Gastrocnemius medialis (tissue), 4 donors: ENCODE measurements around the gene MATN1. TPM values are rescaled to one million over a fixed set of nuclear protein-coding genes. Genes with fewer than 3 reads are reported as not detected.

Experiments used
- ATAC-seq, 2 donors: fragments of 150-250 bp; one replicate each; pipeline ENCODE4 v1.9.1; 2016
- DNase-seq, 2 donors: peaks; one replicate each; pipeline ENCODE4 v3.0.0-alpha.2; 2019
- H3K27ac ChIP-seq, 4 donors: fragments of 200-600 bp; sonication (generic); 1 replicate in 1 of 4; 2 replicates in 3 of 4; pipeline ENCODE4 v1.5.1; 2016 to 2018; ENCODE audit warnings: mild to moderate bottlenecking in 2 of 4, moderate library complexity in 1 of 4
- H3K27me3 ChIP-seq, 3 donors: fragments of 200-600 bp; sonication (generic) in 2 of 3; 1 replicate in 1 of 3; 2 replicates in 2 of 3; pipeline versions ENCODE4 v1.5.1 to v1.6.0; 2016 to 2019; ENCODE audit warnings: mild to moderate bottlenecking in 1 of 3, moderate library complexity in 1 of 3
- H3K36me3 ChIP-seq, 2 donors: fragments of 200-600 bp; sonication (generic) in 1 of 2; one replicate each; pipeline ENCODE4 v1.5.1; 2017 to 2018
- H3K4me1 ChIP-seq, 2 donors: fragments of 200-600 bp; sonication (generic) in 1 of 2; one replicate each; pipeline ENCODE4 v1.5.1; 2016 to 2017; ENCODE audit warnings: mild to moderate bottlenecking in 2 of 2
- H3K4me3 ChIP-seq, 4 donors: fragments of 200-600 bp; sonication (generic) in 3 of 4; 1 replicate in 1 of 4; 2 replicates in 3 of 4; pipeline ENCODE4 v1.5.1; 2016 to 2019; ENCODE audit warnings: mild to moderate bottlenecking in 2 of 4
- H3K9me3 ChIP-seq, 3 donors: fragments of 200-600 bp; sonication (generic) in 2 of 3; 1 replicate in 1 of 3; 2 replicates in 2 of 3; pipeline ENCODE4 v1.5.1; 2016 to 2019
- POLR2A ChIP-seq, 2 donors: fragments of 450-650 bp; IDR thresholded peaks; one replicate each; pipeline ENCODE4 v1.6.1; 2017; ENCODE audit warnings: antibody characterized with exemption in 2 of 2, mild to moderate bottlenecking in 2 of 2, moderate library complexity in 2 of 2
- in situ Hi-C, 4 donors: fragments of 200-750 bp; cut with MboI; loops; one replicate each; pipeline versions ENCODE4 v1.15.0 to v1.8.0; 2017; ENCODE audit warnings: low sequenced_read_pairs in 4 of 4
- intact Hi-C: fragments of 100-400 bp; cut with DNase I; formaldehyde crosslinking; loops from one replicate; pipeline ENCODE4 v1.15.1; 2023; ENCODE audit warnings: low total_unique reads
- total RNA-seq, 4 donors: library from RNA; depleted of rRNA; stranded (reverse); fragments of >200 nt; gene quantifications; one replicate each; pipeline versions ENCODE4 v1.1.0 to v1.2.3, GENCODE V29; 2016
- TF ChIP-seq, protein P1 (sequence below), 5 experiments: fragments of 450-650 bp in 3 of 5; fragments of 200-600 bp in 2 of 5; sonication (generic) in 2 of 5; IDR thresholded peaks in 4 of 5; conservative IDR thresholded peaks in 1 of 5; 1 replicate in 4 of 5; 2 replicates in 1 of 5; pipeline ENCODE4 v1.5.1; 2016 to 2019; ENCODE audit warnings: antibody characterized with exemption in 5 of 5, mild to moderate bottlenecking in 3 of 5, moderate library complexity in 3 of 5

MATN1 gene
- total RNA-seq, 4 donors from 2014 or later: not detected

DNA sequence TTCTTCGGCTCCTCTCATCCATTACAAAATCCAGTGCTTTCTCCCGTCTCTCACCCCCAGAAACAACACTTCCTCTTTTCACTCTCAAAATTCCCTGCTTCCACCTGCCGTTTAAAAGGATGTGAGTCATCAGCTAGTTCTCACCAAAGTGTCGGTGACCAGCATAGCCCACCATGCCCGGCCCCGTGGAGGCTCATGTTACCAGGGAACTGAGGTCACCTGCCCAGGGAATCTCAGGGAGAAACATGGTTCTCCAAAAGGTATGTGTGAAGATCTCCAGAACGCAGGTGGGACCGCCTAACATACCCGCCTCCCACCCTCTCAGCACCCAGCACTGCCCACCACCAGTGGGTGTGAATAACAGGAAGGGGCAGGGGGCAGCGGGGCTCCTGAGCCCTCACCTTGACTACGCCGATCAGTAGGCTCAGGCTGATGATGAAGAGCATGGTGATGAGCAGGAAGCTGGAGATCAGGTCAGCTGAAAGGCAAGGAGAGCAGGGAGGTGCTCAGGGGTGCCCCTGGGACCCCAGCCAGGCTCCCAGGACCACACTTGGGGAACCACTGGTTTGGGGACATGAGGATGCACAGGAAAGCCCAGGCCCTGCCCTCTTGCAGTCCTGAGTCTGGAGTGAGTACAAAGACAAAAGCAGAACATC lies 18.0 kb upstream of the MATN1 start:
- Histone ChIP-seq H3K4me1 (no peaks in the 10 kb centered on the region), H3K4me3 (no peak overlapping the region), H3K27me3 (no peaks in the 10 kb centered on the region), H3K9me3 (no peaks in the 10 kb centered on the region), H3K27ac (no peak overlapping the region), H3K36me3 (no peaks in the 10 kb centered on the region)
- ATAC-seq (no peak), DNase-seq (no peak)
- in situ Hi-C loops (no loop called here), intact Hi-C loops (no loop called here)
- TF ChIP-seq, protein P1, sequence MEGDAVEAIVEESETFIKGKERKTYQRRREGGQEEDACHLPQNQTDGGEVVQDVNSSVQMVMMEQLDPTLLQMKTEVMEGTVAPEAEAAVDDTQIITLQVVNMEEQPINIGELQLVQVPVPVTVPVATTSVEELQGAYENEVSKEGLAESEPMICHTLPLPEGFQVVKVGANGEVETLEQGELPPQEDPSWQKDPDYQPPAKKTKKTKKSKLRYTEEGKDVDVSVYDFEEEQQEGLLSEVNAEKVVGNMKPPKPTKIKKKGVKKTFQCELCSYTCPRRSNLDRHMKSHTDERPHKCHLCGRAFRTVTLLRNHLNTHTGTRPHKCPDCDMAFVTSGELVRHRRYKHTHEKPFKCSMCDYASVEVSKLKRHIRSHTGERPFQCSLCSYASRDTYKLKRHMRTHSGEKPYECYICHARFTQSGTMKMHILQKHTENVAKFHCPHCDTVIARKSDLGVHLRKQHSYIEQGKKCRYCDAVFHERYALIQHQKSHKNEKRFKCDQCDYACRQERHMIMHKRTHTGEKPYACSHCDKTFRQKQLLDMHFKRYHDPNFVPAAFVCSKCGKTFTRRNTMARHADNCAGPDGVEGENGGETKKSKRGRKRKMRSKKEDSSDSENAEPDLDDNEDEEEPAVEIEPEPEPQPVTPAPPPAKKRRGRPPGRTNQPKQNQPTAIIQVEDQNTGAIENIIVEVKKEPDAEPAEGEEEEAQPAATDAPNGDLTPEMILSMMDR (IDR thresholded peaks at IDR 0.05 in 4 of 5, conservative IDR thresholded peaks at IDR 0.05 in 1 of 5): no peak
- no peak for TF ChIP-seq POLR2A (IDR thresholded peaks at IDR 0.05)

DNA sequence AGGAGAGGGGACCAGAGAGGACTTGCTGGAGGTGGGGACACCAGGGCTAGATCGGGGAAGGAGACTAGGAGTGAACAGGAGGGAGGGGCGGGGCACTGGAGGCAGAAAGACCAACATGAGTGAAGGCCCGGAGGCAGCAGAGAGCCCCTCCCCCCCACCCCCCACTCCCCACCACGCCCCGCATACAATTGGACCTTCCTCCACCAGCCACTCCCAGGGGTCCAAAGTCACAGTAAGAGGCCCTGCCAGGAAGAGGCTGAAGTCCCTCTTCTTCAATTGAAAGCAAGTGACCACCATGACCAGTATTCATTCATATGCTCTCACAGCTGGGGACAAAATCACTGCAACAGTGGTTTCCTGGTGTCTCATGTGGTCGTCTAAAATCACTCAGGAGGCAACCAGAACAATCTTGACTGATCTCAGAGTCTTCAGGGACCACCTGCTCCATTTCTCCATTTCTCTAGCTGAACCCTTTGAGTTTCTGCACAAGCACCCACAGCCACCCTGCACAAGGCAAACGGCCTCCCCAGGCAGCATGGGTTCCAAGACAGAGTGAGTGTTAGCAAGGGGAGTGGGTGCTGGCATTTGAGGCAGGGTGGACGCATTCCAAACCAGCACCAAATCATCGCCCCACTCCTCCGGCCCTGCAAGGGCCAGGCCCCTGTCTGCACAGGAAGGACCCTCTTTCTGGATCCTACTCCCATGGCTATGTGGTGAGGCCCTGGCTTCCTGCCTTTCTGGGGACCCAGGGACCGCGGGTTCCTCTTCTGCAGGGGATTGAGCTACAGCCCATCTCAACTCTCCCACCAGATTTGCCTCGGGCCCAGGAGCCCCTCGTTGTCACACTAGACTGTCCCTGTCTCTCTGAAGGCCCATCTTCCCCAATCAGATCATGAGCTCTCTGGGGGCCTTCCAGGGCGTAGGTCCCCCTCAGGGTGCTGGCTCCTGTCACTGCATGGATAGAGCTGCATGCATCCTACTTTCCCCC lies 17.2 kb upstream of the MATN1 start:
- in situ Hi-C loops (no loop called here), intact Hi-C loops (no loop called here)
- H3K36me3 ChIP-seq: no peaks in the 10 kb centered on the region
- ATAC-seq (no peak), DNase-seq (no peak)
- no peaks in the 10 kb centered on the region for H3K4me1 ChIP-seq
- TF ChIP-seq, protein P1 (IDR thresholded peaks at IDR 0.05 in 4 of 5, conservative IDR thresholded peaks at IDR 0.05 in 1 of 5): no peak
- TF ChIP-seq POLR2A (IDR thresholded peaks at IDR 0.05): no peak
- H3K27ac ChIP-seq: no peak overlapping the region
- H3K27me3 ChIP-seq: no peaks in the 10 kb centered on the region
- no peak overlapping the region for H3K4me3 ChIP-seq
- H3K9me3 ChIP-seq: no peaks in the 10 kb centered on the region

DNA sequence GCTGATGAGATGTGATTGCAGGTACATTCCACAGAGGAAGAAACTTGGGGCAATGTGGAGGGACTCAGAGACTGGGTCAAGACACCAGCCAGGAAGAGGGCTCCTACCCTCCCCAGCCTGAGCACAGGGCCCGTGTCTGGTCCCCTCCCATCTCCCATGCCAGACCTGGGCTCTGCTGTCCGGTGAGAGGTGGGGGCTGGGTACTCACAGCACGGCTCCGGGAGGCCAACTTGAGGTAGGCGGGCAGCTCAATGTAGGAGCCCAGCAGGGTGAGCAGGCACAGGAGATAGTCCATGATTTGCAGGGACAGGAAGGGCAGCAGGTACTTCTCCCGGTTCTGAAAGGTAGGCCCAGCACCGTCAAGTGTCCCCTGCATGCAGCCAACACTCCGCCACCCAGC lies 16.2 kb upstream of the MATN1 start:
- no peaks in the 10 kb centered on the region for H3K36me3 ChIP-seq
- no peaks in the 10 kb centered on the region for H3K9me3 ChIP-seq
- ATAC-seq (no peak), DNase-seq (no peak)
- TF ChIP-seq, protein P1 (IDR thresholded peaks at IDR 0.05 in 4 of 5, conservative IDR thresholded peaks at IDR 0.05 in 1 of 5): no peak
- TF ChIP-seq POLR2A (IDR thresholded peaks at IDR 0.05): no peak
- no peak overlapping the region for H3K27ac ChIP-seq
- in situ Hi-C loops (no loop called here), intact Hi-C loops (no loop called here)
- H3K27me3 ChIP-seq: no peaks in the 10 kb centered on the region
- H3K4me3 ChIP-seq: no peak overlapping the region
- no peaks in the 10 kb centered on the region for H3K4me1 ChIP-seq

DNA sequence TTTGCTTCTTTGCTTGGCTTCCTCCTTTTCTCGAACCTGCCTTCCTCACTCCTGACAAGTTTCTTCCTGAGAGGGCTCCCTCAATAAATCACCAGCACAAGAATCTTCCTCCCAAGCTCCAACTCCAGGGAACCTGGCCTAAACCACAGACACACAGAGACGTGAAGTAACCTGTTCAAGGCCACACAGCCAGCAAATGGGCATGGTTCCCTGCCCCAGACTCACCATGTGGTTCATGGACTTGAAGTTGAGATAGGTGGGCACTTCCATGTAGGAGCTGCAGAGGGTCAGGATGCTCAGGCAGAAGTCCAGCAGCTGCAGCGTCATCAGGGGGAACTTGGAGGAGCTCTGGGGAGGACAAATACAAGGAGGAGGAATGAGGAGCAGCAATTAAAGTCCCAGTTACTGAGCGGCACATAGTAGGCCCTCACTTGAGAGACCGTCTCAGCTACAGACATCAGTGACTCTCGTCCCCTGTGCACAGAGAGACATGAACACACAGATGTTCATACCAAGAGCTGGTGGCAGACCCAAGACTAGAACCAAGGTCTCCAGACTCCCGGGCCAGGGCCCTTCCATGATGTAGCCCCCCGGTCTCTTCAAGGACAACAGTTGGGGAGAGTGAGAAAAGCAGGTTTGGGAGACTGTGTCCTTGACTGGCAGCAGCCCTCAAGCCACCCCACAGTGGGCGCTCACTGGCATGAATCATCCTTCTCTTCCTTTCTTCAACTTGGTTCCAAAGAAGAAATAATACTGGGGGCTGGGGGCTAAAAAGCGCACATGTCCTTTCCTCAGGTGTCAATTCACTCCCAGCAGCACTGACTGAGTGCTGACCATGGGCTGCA lies 15.6 kb upstream of the MATN1 start:
- H3K9me3 ChIP-seq: no peaks in the 10 kb centered on the region
- H3K36me3 ChIP-seq: no peaks in the 10 kb centered on the region
- DNase-seq (no peak), ATAC-seq (no peak)
- H3K27me3 ChIP-seq: no peaks in the 10 kb centered on the region
- H3K27ac ChIP-seq: no peak overlapping the region
- intact Hi-C loops (no loop called here), in situ Hi-C loops (no loop called here)
- no peak overlapping the region for H3K4me3 ChIP-seq
- no peak for TF ChIP-seq POLR2A (IDR thresholded peaks at IDR 0.05)
- TF ChIP-seq, protein P1 (IDR thresholded peaks at IDR 0.05 in 4 of 5, conservative IDR thresholded peaks at IDR 0.05 in 1 of 5): no peak
- H3K4me1 ChIP-seq: no peaks in the 10 kb centered on the region
